Muscle of back (tissue), 13 donors: ENCODE data around the gene TMEM63C. TPM values are rescaled to one million over a fixed set of nuclear protein-coding genes. Genes with fewer than 3 reads are reported as not detected.

Experiments
- DNase-seq, 3 donors: peaks; one replicate each; pipeline versions ENCODE4 v3.0.0 to v3.0.0-alpha.2; 2013
- long read RNA-seq, 9 donors: transcript quantifications; one replicate each; lab custom pipeline, GENCODE V29; 2026
- polyA plus RNA-seq, 10 donors: library from polyadenylated mRNA; unstranded; fragments of 120-200 nt; gene quantifications; one replicate each; pipeline ENCODE4 v1.2.1, GENCODE V29; 2013; ENCODE audit not compliant: insufficient read length in 10 of 10

TMEM63C gene, protein sequence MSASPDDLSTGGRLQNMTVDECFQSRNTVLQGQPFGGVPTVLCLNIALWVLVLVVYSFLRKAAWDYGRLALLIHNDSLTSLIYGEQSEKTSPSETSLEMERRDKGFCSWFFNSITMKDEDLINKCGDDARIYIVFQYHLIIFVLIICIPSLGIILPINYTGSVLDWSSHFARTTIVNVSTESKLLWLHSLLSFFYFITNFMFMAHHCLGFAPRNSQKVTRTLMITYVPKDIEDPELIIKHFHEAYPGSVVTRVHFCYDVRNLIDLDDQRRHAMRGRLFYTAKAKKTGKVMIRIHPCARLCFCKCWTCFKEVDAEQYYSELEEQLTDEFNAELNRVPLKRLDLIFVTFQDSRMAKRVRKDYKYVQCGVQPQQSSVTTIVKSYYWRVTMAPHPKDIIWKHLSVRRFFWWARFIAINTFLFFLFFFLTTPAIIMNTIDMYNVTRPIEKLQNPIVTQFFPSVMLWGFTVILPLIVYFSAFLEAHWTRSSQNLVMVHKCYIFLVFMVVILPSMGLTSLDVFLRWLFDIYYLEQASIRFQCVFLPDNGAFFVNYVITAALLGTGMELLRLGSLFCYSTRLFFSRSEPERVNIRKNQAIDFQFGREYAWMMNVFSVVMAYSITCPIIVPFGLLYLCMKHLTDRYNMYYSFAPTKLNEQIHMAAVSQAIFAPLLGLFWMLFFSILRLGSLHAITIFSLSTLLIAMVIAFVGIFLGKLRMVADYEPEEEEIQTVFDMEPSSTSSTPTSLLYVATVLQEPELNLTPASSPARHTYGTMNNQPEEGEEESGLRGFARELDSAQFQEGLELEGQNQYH
- polyA plus RNA-seq = 1 to 10 TPM in 4 of 10 donors, under 1 TPM in 6; 0.35 to 2.5 (median 0.84) TPM
- long read RNA-seq, donor 1 = 0 reads
- long read RNA-seq, donor 2 = 0 reads
- long read RNA-seq, donor 3 = 0 reads
- long read RNA-seq, donor 4 = 0 reads
- long read RNA-seq, donor 5 = 0 reads
- long read RNA-seq, donor 6 = 0 reads
- long read RNA-seq, donor 7 = 0 reads
- long read RNA-seq, donor 8 = 0 reads
- long read RNA-seq, donor 9 = 0 reads

GRCh38 chr14:77181603-77182437 lies at the start of gene TMEM63C:
TMEM63C (plus strand) TSS chr14:77181798; CDS start chr14:77218814, 37,016 bp downstream.
- DNase-seq = peak in 2 of 3 donors; percentile 9 to 37

GRCh38 chr14:77131871-77132486 lies 49.6 kb upstream of the TMEM63C start:
- DNase-seq = no peak

DNA sequence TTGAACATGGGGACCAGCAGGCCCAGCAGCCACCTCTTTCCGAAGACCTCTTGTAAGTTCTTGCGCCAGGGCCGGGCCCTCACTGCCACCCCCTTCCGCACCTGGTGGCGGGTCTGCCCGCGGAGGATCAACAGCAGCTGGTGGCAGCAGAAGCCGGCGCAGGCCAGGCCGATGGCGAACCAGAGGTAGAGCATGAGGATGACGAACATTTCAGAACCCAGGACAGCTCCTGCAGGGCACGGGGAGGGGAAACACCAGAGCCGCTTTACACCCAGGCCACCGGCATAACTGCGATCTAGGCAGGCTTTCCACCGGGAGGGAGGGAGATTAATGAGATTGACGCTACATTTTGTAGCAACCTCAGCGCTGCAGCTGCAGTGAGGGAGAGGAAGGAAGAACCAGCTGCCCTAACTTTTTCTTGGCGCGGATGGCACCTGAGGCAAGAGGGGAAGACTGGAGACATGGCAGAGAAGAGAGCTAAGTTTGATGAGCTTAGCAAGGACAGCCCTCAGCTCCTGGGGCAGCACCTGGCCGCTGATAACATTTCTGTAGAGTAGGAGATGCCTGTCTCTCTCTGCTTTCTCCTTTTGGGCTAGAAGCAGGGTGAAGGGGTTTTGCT lies 47.8 kb upstream of the TMEM63C start:
- peak; percentile 65 to 88 (median 85) for DNase-seq

- no peak for DNase-seq
These were observed 42.6 kb upstream of the TMEM63C start for GRCh38 chr14:77139022-77139421.

- peak in 1 of 3 donors; percentile 23 for DNase-seq
These were observed 41.8 kb upstream of the TMEM63C start for GRCh38 chr14:77139540-77140358.

- DNase-seq = no peak
These were observed 41.0 kb upstream of the TMEM63C start for GRCh38 chr14:77140359-77141213.

DNA sequence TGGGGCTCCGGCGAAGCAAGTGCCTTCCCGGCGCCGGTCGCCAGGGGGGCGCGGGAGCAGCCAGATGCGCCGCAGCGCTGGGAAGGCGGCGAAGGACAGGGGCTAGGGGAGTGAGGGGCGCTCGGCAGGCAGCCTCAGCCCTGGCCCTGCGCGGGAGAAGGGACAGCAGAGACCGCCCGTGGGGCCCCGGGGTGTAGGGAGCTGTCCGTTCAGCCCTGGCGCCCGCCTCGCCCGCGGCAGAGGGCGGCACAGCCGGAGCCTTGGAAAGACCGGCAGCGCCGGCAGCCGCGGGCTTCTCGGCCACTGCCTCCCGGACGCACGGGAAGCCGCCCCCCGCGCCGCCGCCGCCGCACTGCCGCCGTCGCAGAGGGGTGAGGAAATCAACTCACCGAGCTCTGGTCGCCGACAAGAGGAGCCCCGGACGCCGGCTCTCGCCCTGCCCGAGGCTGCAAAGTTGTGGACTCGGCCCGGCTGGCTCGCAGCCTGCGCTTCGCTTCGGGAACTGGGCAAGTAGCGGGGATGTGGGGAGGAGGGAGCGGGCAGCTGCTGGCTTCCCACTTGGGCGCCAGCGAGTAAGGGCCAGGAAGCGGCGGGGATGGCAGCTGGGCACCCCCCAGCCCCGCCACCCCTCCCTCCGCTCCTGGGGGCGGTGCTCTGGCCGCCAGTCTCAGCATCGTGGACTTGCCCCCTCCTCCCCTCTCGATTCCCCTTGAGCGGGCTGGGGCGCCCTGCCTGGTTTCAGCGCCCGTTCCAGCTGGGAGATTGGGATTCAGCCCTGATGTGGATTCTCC lies 40.2 kb upstream of the TMEM63C start, which contains the start of gene ZDHHC22:
Gene ZDHHC22 (minus strand): TSS at position 578 of the 791 bp plus-strand sequence. CDS start 2,053 bp downstream, outside the sequence.
- DNase-seq = peak in 1 of 3 donors; percentile 67

DNA sequence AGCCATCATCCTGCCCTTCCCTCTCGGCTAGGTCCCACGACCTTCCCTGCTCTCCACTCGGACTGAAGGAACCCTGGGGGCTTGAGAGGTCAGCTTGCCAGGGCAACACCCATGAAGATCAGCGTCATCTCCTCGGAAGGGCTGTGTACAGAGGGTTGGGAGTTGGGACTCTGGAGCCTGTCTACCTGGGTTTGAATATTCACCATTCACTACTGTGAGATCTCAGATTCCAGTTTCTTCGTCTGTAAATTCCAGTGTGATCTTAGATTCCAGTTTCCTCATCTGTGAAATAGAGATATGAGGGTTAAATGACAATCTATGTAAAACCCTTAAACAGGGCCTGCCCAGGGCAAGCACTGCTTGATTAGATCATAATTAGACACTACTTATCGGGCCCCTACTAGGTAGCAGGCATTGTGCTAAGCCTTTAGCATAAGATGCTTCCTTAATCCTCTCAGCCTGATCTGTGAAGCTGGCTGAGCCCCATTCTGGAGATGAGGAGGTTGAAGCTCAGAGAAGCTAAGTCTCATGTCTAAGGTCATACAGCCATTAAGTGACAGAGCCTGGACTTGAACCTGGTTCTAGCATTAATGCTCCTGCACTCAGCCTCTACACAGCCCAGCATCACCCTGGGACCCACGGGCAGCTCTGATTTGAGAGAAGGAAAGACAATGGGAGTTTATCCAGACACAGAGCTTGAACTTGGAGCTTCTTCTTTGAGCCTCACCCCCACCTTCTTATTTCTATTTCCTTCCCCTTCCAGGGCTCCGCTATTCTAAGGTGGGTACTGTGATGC lies 39.4 kb upstream of the TMEM63C start:
- no peak for DNase-seq

DNA sequence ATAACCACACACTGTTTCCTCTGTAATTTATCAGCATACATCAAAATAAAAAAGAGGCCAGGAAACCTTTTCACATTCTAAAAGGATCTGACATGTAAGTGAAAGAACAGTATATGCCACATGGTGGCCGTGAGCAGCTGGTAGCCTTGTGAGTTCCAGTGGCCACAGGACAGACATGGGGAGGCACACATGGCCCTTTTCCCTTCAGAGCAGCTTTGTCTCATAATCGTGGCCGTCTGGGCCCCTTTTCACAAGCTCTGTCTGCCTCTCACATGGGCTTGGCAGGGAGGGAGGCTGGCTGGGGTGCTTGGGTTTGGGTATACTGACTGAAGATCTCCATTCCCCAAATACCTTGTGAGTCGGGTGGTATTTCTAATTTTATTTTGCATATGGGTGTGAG lies 38.5 kb upstream of the TMEM63C start:
- DNase-seq = no peak

DNA sequence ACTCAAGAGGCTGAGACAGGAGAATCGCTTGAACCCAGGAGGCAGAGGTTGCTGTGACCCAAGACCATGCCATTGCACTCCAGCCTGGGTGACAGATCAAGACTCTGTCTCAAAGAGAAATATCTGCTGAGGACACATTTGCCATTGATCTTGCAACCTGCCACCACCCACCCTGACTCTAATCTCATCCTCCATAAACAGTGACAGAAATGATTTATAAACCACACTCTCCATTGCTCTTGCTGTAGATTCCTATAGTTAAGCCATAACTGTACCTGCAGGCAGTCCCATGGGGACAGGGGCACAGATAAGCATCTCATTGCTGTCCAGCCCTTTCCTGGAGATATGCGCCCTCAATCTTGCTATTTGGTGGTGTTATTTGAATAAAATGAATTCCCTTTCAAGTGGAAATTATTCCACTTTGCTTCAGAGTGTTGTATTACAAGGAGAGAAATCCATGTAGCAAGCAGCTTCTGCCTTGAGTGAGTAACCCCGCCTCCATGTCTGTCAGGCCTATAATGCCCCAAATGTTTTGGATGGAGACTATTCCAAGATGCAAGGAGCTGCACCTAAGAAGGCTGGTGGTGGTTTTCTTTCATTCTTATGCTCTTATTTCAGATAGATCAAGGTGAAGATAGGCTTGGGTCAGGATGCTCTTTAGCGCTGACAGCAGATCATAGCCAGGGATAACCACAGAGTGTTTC lies 37.0 kb upstream of the TMEM63C start:
- no peak for DNase-seq

- DNase-seq = no peak
These were observed 35.4 kb upstream of the TMEM63C start for GRCh38 chr14:77145975-77146740.

GRCh38 chr14:77148510-77149231 lies 32.9 kb upstream of the TMEM63C start:
- DNase-seq = no peak

DNA sequence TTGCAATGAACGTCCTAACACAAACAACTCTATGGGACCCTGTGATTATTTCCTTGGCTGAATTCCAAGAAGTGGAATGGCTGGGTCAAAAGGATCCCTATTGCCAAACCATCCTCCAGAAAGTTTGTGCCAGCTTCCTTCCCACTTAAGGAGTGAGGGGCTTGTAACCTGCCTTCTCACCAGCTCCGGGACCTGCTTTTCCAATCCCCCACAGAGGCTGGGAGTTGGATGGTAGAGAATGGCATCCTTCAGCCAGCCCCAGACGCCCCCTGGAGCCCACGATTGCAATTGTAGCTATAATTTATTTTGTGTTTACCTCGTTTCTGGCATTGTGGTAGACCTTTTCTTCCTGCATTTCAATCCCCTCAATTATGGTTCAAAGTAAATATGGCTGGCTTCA lies 30.4 kb upstream of the TMEM63C start:
- no peak for DNase-seq

DNA sequence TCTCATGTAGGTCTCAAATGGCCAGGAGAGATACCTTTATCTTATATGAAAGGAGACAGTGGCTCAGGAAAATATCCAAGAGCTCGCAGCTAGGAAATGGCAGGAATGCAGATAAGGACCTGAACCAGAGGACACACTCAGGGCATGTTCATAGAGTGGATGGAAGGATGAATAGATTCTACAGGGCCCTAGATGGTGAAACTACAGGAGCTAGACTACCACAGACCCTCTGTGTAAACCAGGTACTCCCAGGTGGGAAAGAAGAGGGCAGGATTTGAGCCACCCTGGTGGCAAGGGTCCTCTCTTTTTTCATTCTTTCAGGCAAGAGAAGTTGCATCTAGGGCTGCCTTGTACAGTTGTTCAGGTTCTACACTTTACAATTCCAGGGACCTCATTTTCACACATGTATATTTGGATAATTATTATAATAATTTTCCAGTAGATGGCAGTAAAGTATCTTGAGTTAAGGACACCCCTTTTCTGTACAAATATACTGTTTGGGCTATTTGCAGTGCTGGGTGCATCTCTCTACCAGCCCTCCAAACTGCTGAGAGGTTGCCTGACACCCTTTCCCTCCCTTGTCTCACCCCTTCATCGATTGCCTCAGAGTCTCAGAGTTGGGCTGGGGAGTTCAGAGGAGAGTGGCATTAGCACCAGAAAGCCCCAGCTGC lies 29.5 kb upstream of the TMEM63C start:
- peak in 1 of 3 donors; percentile 17 for DNase-seq
